ENCODE data around the gene PRDM16. TPM values are rescaled to one million over a fixed set of nuclear protein-coding genes. Genes with fewer than 3 reads are reported as not detected.

The PRDM16 gene
- polyA plus RNA-seq, 1 experiment: 0.06 TPM

- ChIA-PET CTCF (no interaction called here), POLR2A (no interaction called here)
- Histone ChIP-seq H3K4me3 (ENCODE audit: low read depth, low read length) (no peak overlapping the region), H3K27ac (ENCODE audit: low read depth, low read length) (no peak overlapping the region), H3K9me3 (ENCODE audit: control insufficient read depth, insufficient read depth, low read length) (peaks cover 30% of the 10 kb centered on the region; the same call in 1 of the 2 replicates), H3K27me3 (ENCODE audit: control insufficient read depth, insufficient read depth, low read length) (no peaks in the 10 kb centered on the region)
- TF ChIP-seq CTCF (IDR thresholded peaks at IDR 0.05; ENCODE audit: low read depth, low read length): no peak
- no peak for DNase-seq (ENCODE audit: low read depth, low spot score)
These were observed 30.3 kb upstream of the PRDM16 start for GRCh38 chr1:3038571-3039181.

GRCh38 chr1:3040004-3040403 is 29.0 kb upstream of the PRDM16 start:
- peaks cover 30% of the 10 kb centered on the region; the same call in 1 of the 2 replicates for H3K9me3 ChIP-seq (ENCODE audit: control insufficient read depth, insufficient read depth, low read length)
- no peaks in the 10 kb centered on the region for H3K27me3 ChIP-seq (ENCODE audit: control insufficient read depth, insufficient read depth, low read length)
- DNase-seq (ENCODE audit: low read depth, low spot score): no peak
- POLR2A ChIA-PET: no interaction called here
- CTCF ChIA-PET: no interaction called here
- H3K4me3 ChIP-seq (ENCODE audit: low read depth, low read length): no peak overlapping the region
- TF ChIP-seq CTCF (IDR thresholded peaks at IDR 0.05; ENCODE audit: low read depth, low read length): no peak
- H3K27ac ChIP-seq (ENCODE audit: low read depth, low read length): no peak overlapping the region

- no peak for TF ChIP-seq CTCF (IDR thresholded peaks at IDR 0.05; ENCODE audit: low read depth, low read length)
- POLR2A ChIA-PET: no interaction called here
- peaks cover 18% of the 10 kb centered on the region; the same call in 1 of the 2 replicates for H3K9me3 ChIP-seq (ENCODE audit: control insufficient read depth, insufficient read depth, low read length)
- H3K27me3 ChIP-seq (ENCODE audit: control insufficient read depth, insufficient read depth, low read length): no peaks in the 10 kb centered on the region
- H3K4me3 ChIP-seq (ENCODE audit: low read depth, low read length): no peak overlapping the region
- no peak for DNase-seq (ENCODE audit: low read depth, low spot score)
- no peak overlapping the region for H3K27ac ChIP-seq (ENCODE audit: low read depth, low read length)
- CTCF ChIA-PET: no interaction called here
These were observed 26.5 kb upstream of the PRDM16 start for GRCh38 chr1:3042481-3042880.

GRCh38 chr1:3049164-3049563 is 19.8 kb upstream of the PRDM16 start:
- Histone ChIP-seq H3K4me3 (ENCODE audit: low read depth, low read length) (no peak overlapping the region), H3K9me3 (ENCODE audit: control insufficient read depth, insufficient read depth, low read length) (peaks cover 14% of the 10 kb centered on the region; the same call in 1 of the 2 replicates), H3K27ac (ENCODE audit: low read depth, low read length) (no peak overlapping the region), H3K27me3 (ENCODE audit: control insufficient read depth, insufficient read depth, low read length) (no peaks in the 10 kb centered on the region)
- POLR2A ChIA-PET: no interaction called here
- no peak for TF ChIP-seq CTCF (IDR thresholded peaks at IDR 0.05; ENCODE audit: low read depth, low read length)
- CTCF ChIA-PET: no interaction called here
- no peak for DNase-seq (ENCODE audit: low read depth, low spot score)

GRCh38 chr1:3049905-3050304 is 19.1 kb upstream of the PRDM16 start:
- no peak for TF ChIP-seq CTCF (IDR thresholded peaks at IDR 0.05; ENCODE audit: low read depth, low read length)
- peaks cover 14% of the 10 kb centered on the region; the same call in 1 of the 2 replicates for H3K9me3 ChIP-seq (ENCODE audit: control insufficient read depth, insufficient read depth, low read length)
- ChIA-PET POLR2A (no interaction called here), CTCF (no interaction called here)
- H3K27ac ChIP-seq (ENCODE audit: low read depth, low read length): no peak overlapping the region
- H3K27me3 ChIP-seq (ENCODE audit: control insufficient read depth, insufficient read depth, low read length): no peaks in the 10 kb centered on the region
- H3K4me3 ChIP-seq (ENCODE audit: low read depth, low read length): no peak overlapping the region
- DNase-seq (ENCODE audit: low read depth, low spot score): no peak

All from AG04450 (cell line).